NT2/D1 (cell line): ENCODE data around the gene DNAH8.

Experiments used
- DNase-seq: peaks from one replicate; pipeline ENCODE4 v3.0.0-alpha.2; 2011; ENCODE audit warnings: low read depth, low spot score
- H3K27me3 ChIP-seq: 2 replicates; pipeline ENCODE4 v1.6.0; 2011; ENCODE audit warnings: mild to moderate bottlenecking; ENCODE audit not compliant: insufficient read length, insufficient read depth
- H3K36me3 ChIP-seq: 2 replicates; pipeline ENCODE4 v1.6.1; 2011; ENCODE audit warnings: mild to moderate bottlenecking, low read length, mixed read lengths; ENCODE audit not compliant: insufficient read depth, insufficient read length
- H3K4me1 ChIP-seq: 2 replicates; pipeline ENCODE4 v1.5.1; 2011; ENCODE audit not compliant: insufficient read depth, insufficient read length
- H3K4me3 ChIP-seq: 2 replicates; pipeline ENCODE4 v1.5.1; 2011; ENCODE audit warnings: low read depth; ENCODE audit not compliant: insufficient read length
- H3K9ac ChIP-seq: 2 replicates; pipeline ENCODE4 v1.6.0; 2011; ENCODE audit warnings: low read depth; ENCODE audit not compliant: insufficient read length
- H3K9me3 ChIP-seq: 2 replicates; pipeline ENCODE4 v1.5.1; 2011; ENCODE audit warnings: mild to moderate bottlenecking, low read length; ENCODE audit not compliant: insufficient read depth
- SUZ12 ChIP-seq: IDR thresholded peaks from 2 replicates; pipeline ENCODE4 v1.6.1; 2011; ENCODE audit not compliant: insufficient read length, insufficient read depth; ENCODE audit errors: extremely low read depth
- YY1 ChIP-seq: IDR thresholded peaks from 2 replicates; pipeline ENCODE4 v1.6.1; 2011; ENCODE audit not compliant: insufficient read length, insufficient read depth
- ZNF274 ChIP-seq: IDR thresholded peaks from 2 replicates; pipeline ENCODE4 v1.6.1; 2011; ENCODE audit warnings: mild to moderate bottlenecking, low read depth, low read length

Gene DNAH8

GRCh38 chr6:38720295-38720694, 5.2 kb downstream of the DNAH8 start:
- Histone ChIP-seq H3K9me3 (no peaks in the 10 kb centered on the region), H3K27me3 (peaks cover 8% of the 10 kb centered on the region), H3K4me1 (no peaks in the 10 kb centered on the region), H3K9ac (no peak overlapping the region), H3K4me3 (no peak overlapping the region), H3K36me3 (no peaks in the 10 kb centered on the region)
- no peak for DNase-seq
- TF ChIP-seq YY1: no peak
- TF ChIP-seq ZNF274: no peak
- TF ChIP-seq SUZ12: no peak

GRCh38 chr6:38722038-38722437, 6.9 kb downstream of the DNAH8 start:
- H3K27me3 ChIP-seq: no peaks in the 10 kb centered on the region
- no peak overlapping the region for H3K9ac ChIP-seq
- no peak for DNase-seq
- H3K4me3 ChIP-seq: no peak overlapping the region
- H3K36me3 ChIP-seq: no peaks in the 10 kb centered on the region
- no peak for TF ChIP-seq ZNF274
- no peaks in the 10 kb centered on the region for H3K4me1 ChIP-seq
- H3K9me3 ChIP-seq: no peaks in the 10 kb centered on the region

GRCh38 chr6:38722727-38723334, 7.7 kb downstream of the DNAH8 start:
- H3K36me3 ChIP-seq: no peaks in the 10 kb centered on the region
- peak overlapping the region; percentile 35 for H3K4me3 ChIP-seq
- no peaks in the 10 kb centered on the region for H3K9me3 ChIP-seq
- no peak overlapping the region for H3K9ac ChIP-seq
- DNase-seq: no peak
- H3K27me3 ChIP-seq: no peaks in the 10 kb centered on the region
- TF ChIP-seq ZNF274 (no peak), SUZ12 (no peak), YY1 (peak; percentile 28)
- H3K4me1 ChIP-seq: no peaks in the 10 kb centered on the region

GRCh38 chr6:38723783-38724182, 8.7 kb downstream of the DNAH8 start:
- Histone ChIP-seq H3K4me3 (no peak overlapping the region), H3K9me3 (no peaks in the 10 kb centered on the region), H3K4me1 (no peaks in the 10 kb centered on the region), H3K36me3 (no peaks in the 10 kb centered on the region), H3K9ac (no peak overlapping the region), H3K27me3 (no peaks in the 10 kb centered on the region)
- no peak for DNase-seq
- TF ChIP-seq ZNF274 (no peak), YY1 (no peak), SUZ12 (no peak)

GRCh38 chr6:38724343-38724742, 9.2 kb downstream of the DNAH8 start:
- no peak overlapping the region for H3K9ac ChIP-seq
- H3K4me1 ChIP-seq: no peaks in the 10 kb centered on the region
- H3K9me3 ChIP-seq: no peaks in the 10 kb centered on the region
- no peak overlapping the region for H3K4me3 ChIP-seq
- H3K36me3 ChIP-seq: no peaks in the 10 kb centered on the region
- TF ChIP-seq SUZ12 (no peak), YY1 (no peak), ZNF274 (no peak)
- no peaks in the 10 kb centered on the region for H3K27me3 ChIP-seq
- DNase-seq: no peak

GRCh38 chr6:38725414-38726183, 10.5 kb downstream of the DNAH8 start:
- TF ChIP-seq SUZ12 (no peak), ZNF274 (no peak), YY1 (no peak)
- H3K9ac ChIP-seq: no peak overlapping the region
- H3K4me1 ChIP-seq: no peaks in the 10 kb centered on the region
- no peaks in the 10 kb centered on the region for H3K36me3 ChIP-seq
- DNase-seq: no peak
- H3K4me3 ChIP-seq: no peak overlapping the region
- no peaks in the 10 kb centered on the region for H3K27me3 ChIP-seq
- H3K9me3 ChIP-seq: no peaks in the 10 kb centered on the region

- DNase-seq: no peak
- H3K27me3 ChIP-seq: no peaks in the 10 kb centered on the region
- no peaks in the 10 kb centered on the region for H3K9me3 ChIP-seq
- no peak overlapping the region for H3K9ac ChIP-seq
- TF ChIP-seq YY1: no peak
- TF ChIP-seq SUZ12: no peak
- no peak for TF ChIP-seq ZNF274
- no peaks in the 10 kb centered on the region for H3K36me3 ChIP-seq
- H3K4me3 ChIP-seq: no peak overlapping the region
- H3K4me1 ChIP-seq: no peaks in the 10 kb centered on the region
Measured at GRCh38 chr6:38728203-38728602, 13.1 kb downstream of the DNAH8 start.
